Central memory CD8-positive, alpha-beta T cell (primary cell): ENCODE measurements around the gene CDPF1.
A peak's percentile ranks its signal among the peaks of the same experiment; 100 is the strongest.

Experiments used
- ATAC-seq: fragments of 150-1000 bp; cut with Tn5 transposase; replicated peaks from 2 replicates; pipeline ENCODE4 v1.10.0; 2022; ENCODE audit warnings: mild to moderate bottlenecking, moderate FRiP score, moderate number of reproducible peaks; ENCODE audit not compliant: poor library complexity, severe bottlenecking; ENCODE audit errors: extremely low read depth
- DNase-seq, 2 donors: peaks; one replicate each; pipeline ENCODE4 v3.0.0; 2021; ENCODE audit warnings: low spot score in 2 of 2
- H3K27ac Mint-ChIP-seq: one replicate; pipeline ENCODE4 v1.8.0; 2022; ENCODE audit warnings: low read depth, mild to moderate bottlenecking, moderate library complexity, mixed read lengths
- H3K27me3 Mint-ChIP-seq: one replicate; pipeline ENCODE4 v1.8.0; 2022; ENCODE audit warnings: mixed read lengths
- H3K36me3 Mint-ChIP-seq: one replicate; pipeline ENCODE4 v1.8.0; 2022; ENCODE audit warnings: mild to moderate bottlenecking, moderate library complexity, mixed read lengths; ENCODE audit not compliant: insufficient read depth
- H3K4me1 Mint-ChIP-seq: one replicate; pipeline ENCODE4 v1.8.0; 2022; ENCODE audit warnings: mixed read lengths
- H3K4me3 Mint-ChIP-seq: one replicate; pipeline ENCODE4 v1.8.0; 2022; ENCODE audit warnings: mild to moderate bottlenecking, moderate library complexity, mixed read lengths
- H3K9me3 Mint-ChIP-seq: one replicate; pipeline ENCODE4 v1.8.0; 2022; ENCODE audit warnings: mixed read lengths

Gene CDPF1

DNA sequence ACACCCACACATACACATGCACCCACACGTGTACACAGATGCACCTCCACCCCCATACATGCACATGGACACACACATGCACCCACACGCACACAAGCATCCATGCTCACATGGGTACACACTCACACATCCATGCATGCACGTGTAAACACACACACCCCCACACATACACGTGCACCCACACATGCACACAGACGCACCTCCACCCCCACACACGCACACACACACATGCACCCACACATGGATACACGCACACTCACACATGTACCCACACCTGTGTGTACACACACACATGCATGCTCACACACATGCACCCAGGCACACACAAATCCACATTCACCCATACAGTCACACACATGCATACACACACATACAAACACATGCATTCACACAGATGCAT is 24.5 kb downstream of the CDPF1 start:
- no peak overlapping the region for H3K4me3 Mint-ChIP-seq
- H3K27ac Mint-ChIP-seq: no peak overlapping the region
- H3K36me3 Mint-ChIP-seq: peaks cover 6% of the 10 kb centered on the region
- no peaks in the 10 kb centered on the region for H3K9me3 Mint-ChIP-seq
- ATAC-seq (no peak), DNase-seq (no peak)
- H3K4me1 Mint-ChIP-seq: no peaks in the 10 kb centered on the region
- no peaks in the 10 kb centered on the region for H3K27me3 Mint-ChIP-seq

DNA sequence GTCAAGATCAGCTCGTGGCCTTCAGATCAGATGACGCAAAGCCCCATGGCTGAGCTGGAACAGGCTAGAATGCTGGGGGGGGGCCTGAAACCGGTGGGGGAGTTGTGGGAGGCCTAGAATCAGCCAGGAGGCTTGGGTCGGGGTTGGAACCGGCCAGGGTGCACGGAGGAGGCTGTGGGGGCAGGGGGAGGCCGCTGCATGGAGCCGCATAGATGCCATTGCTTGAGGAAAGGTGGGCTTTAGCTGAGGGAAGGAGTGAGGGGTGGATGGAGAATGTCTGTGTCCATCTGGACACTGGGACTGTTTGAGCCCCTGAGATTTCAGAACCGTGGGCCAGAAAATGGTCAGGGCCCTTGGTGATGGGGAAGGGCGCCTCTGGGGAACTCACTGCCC is 25.2 kb downstream of the CDPF1 start:
- Mint-ChIP-seq H3K4me3 (no peak overlapping the region), H3K4me1 (no peaks in the 10 kb centered on the region), H3K27me3 (no peaks in the 10 kb centered on the region), H3K27ac (no peak overlapping the region), H3K9me3 (no peaks in the 10 kb centered on the region), H3K36me3 (peaks cover 8% of the 10 kb centered on the region)
- no peak for DNase-seq
- ATAC-seq: no peak

DNA sequence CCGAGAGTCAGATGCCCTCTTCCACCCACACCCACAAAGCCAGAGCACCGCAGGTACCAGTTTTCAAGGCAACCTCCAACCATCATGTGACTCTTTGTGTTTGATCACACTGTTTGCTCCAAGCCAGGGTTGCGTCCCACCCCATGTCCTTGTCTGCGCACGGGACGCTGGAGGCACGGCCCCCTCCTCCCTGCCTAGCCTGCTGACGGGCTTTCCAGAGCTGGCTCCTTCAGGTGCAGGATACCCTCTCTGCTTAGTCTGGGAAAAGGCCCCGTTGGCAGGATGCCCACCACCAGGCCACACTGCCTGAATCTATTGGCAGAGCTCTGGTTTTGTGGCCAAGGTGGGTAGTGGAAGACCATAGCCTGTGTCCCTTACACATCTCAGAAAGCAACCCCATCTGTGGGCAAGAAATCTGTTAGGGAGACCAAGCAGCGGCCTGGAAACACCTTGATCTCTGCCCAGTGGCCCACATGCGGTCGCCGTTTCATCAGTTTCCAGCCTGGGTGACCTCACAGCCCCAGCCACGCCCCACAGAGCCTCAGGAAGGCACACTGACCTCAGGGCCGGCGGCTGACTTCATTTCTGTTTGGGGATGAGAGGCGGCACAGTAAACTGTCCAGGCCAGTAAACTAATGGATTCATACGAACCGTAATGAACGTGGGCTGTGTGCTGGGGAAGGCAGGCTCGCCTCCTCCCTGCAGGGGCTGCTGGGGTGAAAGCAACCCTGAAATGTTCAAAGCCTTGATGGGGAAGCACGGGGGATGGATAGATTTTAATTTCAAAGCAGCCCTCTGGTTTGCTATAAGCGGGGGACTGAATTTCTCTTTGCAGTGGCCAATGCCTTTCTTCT is 25.8 kb downstream of the CDPF1 start:
- peaks cover 13% of the 10 kb centered on the region for H3K36me3 Mint-ChIP-seq
- H3K4me3 Mint-ChIP-seq: no peak overlapping the region
- ATAC-seq (no peak), DNase-seq (no peak)
- peaks cover 6% of the 10 kb centered on the region for H3K4me1 Mint-ChIP-seq
- no peaks in the 10 kb centered on the region for H3K9me3 Mint-ChIP-seq
- H3K27me3 Mint-ChIP-seq: no peaks in the 10 kb centered on the region
- no peak overlapping the region for H3K27ac Mint-ChIP-seq

DNA sequence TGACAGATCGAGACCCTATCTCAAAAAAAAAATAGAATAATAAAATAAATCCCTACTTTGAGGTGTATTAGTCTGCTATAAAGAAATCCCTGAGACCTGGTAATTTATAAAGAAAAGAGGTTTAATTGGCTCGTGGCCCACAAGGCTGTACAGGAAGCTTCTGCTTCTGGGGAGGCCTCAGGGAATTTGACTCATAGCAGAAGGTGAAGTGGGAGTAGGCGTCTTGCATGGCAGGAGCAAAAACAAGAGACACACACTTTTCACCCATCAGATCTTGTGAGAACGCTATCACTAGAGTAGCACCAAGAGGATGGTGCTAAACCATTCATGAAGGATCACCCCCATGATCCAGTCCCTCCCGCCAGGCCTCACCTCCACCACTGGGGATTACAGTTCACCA is 29.2 kb downstream of the CDPF1 start:
- Mint-ChIP-seq H3K4me3 (no peak overlapping the region), H3K4me1 (peaks cover 7% of the 10 kb centered on the region), H3K27ac (no peak overlapping the region), H3K27me3 (no peaks in the 10 kb centered on the region), H3K9me3 (no peaks in the 10 kb centered on the region), H3K36me3 (peaks cover 24% of the 10 kb centered on the region)
- ATAC-seq (no peak), DNase-seq (no peak)

DNA sequence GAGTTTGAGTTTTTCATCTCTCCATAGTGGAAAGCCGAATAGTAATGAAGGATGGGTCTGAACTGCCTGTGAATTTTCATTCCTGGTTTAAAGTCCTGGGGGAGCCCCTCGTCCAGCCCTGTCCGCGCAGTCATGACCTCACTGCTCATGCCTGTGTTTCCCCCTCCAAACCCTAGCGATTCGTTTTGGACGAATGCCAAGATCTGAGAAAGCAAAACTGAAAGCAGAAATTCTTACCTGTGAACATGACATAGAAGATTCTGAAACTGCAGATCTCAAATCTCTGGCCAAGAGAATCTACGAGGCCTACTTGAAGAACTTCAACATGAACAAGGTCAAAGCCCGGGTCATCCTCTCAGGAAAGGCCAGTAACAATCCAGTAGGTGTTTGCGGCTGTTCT is 30.5 kb downstream of the CDPF1 start:
- peaks cover 7% of the 10 kb centered on the region for H3K4me1 Mint-ChIP-seq
- H3K27ac Mint-ChIP-seq: no peak overlapping the region
- H3K27me3 Mint-ChIP-seq: no peaks in the 10 kb centered on the region
- H3K36me3 Mint-ChIP-seq: peaks cover 22% of the 10 kb centered on the region
- H3K9me3 Mint-ChIP-seq: no peaks in the 10 kb centered on the region
- DNase-seq (no peak), ATAC-seq (no peak)
- no peak overlapping the region for H3K4me3 Mint-ChIP-seq

DNA sequence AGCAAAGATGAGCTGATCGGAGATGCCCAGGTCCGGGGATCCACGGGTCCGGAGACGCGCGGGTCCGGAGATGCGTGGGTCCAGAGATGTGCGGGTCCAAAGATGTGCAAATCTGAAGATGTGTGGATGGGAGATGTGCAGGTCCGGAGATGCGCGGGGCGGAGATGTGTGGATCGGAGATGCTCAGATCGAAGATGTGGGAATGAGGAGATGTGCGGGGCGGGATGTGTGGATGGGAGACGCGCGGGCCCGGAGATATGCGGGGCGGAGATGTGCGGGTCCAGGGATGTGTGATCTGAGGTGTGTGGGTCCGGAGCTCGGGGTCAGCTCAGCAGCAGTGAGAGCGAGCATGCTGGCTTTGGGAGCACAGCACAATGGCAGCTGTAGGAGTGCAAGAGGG is 35.5 kb downstream of the CDPF1 start:
- ATAC-seq (no peak), DNase-seq (no peak)
- H3K4me1 Mint-ChIP-seq: peaks cover 12% of the 10 kb centered on the region
- peak overlapping the region; percentile 58 for H3K27ac Mint-ChIP-seq
- H3K36me3 Mint-ChIP-seq: peaks cover 34% of the 10 kb centered on the region
- H3K9me3 Mint-ChIP-seq: peaks cover under 1% of the 10 kb centered on the region
- no peaks in the 10 kb centered on the region for H3K27me3 Mint-ChIP-seq
- H3K4me3 Mint-ChIP-seq: no peak overlapping the region

DNA sequence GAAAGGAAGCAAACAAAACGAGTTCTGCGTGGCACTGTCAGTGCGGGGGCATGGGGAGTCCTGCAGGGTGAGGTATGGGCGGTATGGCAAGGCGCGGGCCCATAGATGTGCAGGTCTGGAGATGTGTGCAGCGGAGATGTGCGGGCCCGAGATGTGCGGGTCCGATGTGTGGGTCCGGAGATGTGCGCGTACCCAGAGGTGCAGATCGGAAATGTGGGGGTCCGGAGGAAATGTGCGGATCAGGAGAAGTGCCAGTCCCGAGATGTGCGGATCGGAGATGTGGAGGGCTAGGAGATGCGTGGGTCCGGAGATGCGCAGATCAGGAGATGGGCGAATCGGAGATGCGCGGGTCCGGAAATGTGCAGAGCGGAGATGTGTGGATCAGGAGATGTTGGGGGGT is 35.9 kb downstream of the CDPF1 start:
- Mint-ChIP-seq H3K9me3 (peaks cover 6% of the 10 kb centered on the region), H3K27ac (peak overlapping the region; percentile 58), H3K4me1 (peaks cover 7% of the 10 kb centered on the region), H3K4me3 (no peak overlapping the region), H3K27me3 (no peaks in the 10 kb centered on the region), H3K36me3 (peaks cover 29% of the 10 kb centered on the region)
- ATAC-seq (no peak), DNase-seq (no peak)

DNA sequence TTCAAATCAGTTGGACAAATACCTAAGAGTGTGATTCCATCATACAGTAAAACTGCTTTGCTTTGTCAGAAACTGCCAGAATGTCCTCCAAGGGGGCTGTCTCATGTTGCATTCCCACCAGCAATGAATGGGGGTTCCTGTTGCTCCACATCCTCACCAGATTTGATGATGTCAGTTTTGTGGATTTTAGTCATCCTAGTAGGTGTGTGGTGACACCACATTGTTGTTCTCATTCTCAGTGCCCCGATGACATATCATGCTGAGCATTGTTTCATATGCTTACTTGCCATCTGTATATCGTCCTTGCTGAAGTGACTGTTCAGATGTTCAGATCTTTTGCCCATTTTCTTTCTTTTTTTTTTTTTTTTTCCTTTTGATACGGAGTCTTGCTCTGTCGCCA is 37.0 kb downstream of the CDPF1 start:
- Mint-ChIP-seq H3K36me3 (peaks cover 26% of the 10 kb centered on the region), H3K27me3 (no peaks in the 10 kb centered on the region), H3K27ac (no peak overlapping the region), H3K4me1 (peaks cover 7% of the 10 kb centered on the region), H3K9me3 (peaks cover 14% of the 10 kb centered on the region), H3K4me3 (no peak overlapping the region)
- ATAC-seq (no peak), DNase-seq (no peak)

DNA sequence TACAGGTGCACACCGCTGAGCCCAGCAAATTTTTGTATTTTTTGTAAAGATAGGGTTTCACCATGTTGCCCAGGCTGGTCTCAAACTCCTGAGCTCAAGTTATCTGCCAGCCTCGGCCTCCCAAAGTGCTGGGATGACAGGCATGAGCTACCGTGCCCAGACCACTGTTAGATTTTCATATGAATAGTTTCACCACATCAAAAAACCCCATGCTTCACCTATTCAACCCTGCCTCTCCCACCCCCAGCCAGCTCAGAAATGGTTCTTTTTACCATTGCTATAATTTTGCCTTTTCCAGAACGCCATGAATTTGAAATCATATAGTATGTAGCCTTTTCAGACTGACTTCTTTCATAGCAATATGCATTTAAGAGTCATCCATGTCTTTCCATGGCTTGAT is 37.9 kb downstream of the CDPF1 start:
- Mint-ChIP-seq H3K4me1 (peaks cover 7% of the 10 kb centered on the region), H3K4me3 (no peak overlapping the region), H3K27me3 (no peaks in the 10 kb centered on the region), H3K27ac (no peak overlapping the region), H3K9me3 (peaks cover 14% of the 10 kb centered on the region), H3K36me3 (peaks cover 24% of the 10 kb centered on the region)
- DNase-seq (no peak), ATAC-seq (no peak)

DNA sequence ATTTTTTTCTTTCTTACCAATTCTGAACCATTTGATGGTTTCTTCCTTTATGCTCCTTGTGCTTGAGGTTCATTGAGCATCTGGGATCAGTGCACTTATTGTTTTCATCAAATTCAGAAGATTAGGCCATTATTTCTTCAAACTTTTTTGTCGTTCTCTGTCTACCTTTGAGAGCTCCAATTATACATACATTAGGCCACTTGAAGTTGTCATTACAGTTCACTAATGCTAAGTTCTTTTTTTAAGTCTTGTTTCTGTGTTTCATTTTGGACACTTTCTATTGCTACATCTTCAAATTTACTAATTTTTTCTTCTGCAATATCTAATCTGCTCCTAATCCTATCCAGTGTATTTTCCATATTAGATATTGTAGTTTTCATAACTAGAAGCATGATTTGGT is 40.8 kb downstream of the CDPF1 start:
- no peak overlapping the region for H3K4me3 Mint-ChIP-seq
- H3K4me1 Mint-ChIP-seq: peaks cover 6% of the 10 kb centered on the region
- DNase-seq (no peak), ATAC-seq (no peak)
- peaks cover 24% of the 10 kb centered on the region for H3K36me3 Mint-ChIP-seq
- peaks cover 14% of the 10 kb centered on the region for H3K9me3 Mint-ChIP-seq
- no peaks in the 10 kb centered on the region for H3K27me3 Mint-ChIP-seq
- H3K27ac Mint-ChIP-seq: no peak overlapping the region

DNA sequence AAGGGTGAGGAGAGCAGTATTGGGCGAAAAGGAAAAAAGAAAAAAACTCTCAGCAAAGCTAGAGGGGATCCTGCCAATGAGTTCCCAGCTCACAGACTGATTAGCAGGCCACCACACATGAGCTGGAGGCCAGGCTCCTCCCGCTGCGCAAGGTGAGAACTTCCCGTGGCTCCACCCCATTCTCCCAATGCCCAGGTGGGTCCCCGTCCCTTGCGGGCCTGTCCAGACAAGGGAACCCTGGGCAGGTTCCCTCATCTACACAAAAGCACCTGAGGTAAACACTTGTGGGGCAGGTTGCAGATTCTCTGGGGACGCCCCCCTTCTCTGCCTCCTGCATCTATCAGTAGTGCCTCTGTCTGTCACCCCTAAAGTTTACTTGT is 46.5 kb downstream of the CDPF1 start:
- Mint-ChIP-seq H3K36me3 (peaks cover 18% of the 10 kb centered on the region), H3K4me1 (no peaks in the 10 kb centered on the region), H3K9me3 (peaks cover 3% of the 10 kb centered on the region), H3K27me3 (no peaks in the 10 kb centered on the region), H3K27ac (no peak overlapping the region), H3K4me3 (no peak overlapping the region)
- DNase-seq (no peak), ATAC-seq (no peak)

DNA sequence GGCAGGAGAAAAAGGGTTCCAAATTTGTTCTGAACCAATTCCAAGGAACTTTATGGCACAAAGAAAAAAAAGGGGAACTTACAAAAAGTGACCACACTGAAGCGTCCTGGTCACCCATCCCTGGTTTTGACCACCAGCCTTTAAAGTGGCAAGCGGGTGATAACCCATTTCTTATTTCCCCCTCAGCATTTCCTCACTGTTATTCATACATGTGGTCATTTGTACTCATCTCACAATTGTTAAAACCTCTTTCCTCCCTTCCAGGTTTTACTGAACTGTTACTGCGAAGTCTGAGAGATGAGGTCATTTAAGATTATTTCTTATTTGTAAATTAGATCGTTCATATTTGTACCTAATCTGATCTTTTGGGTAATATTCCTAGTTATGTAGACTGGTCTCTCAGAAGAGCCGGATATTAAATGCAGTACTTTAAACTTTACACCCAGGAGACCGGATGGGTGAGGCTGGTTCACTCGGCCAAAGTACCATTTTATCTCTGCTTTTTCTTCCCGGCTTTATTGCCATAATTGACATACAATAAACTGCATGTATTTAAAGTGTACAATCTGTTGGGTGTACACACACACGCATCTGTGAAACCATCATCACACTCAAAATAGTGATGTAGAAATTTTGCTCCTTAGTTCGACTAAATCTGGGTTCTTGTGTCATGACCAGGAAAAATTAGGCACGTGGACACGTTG is 47.0 kb downstream of the CDPF1 start:
- H3K27me3 Mint-ChIP-seq: no peaks in the 10 kb centered on the region
- H3K27ac Mint-ChIP-seq: no peak overlapping the region
- DNase-seq (no peak), ATAC-seq (no peak)
- H3K4me3 Mint-ChIP-seq: no peak overlapping the region
- H3K9me3 Mint-ChIP-seq: no peaks in the 10 kb centered on the region
- no peaks in the 10 kb centered on the region for H3K4me1 Mint-ChIP-seq
- H3K36me3 Mint-ChIP-seq: peaks cover 18% of the 10 kb centered on the region

DNA sequence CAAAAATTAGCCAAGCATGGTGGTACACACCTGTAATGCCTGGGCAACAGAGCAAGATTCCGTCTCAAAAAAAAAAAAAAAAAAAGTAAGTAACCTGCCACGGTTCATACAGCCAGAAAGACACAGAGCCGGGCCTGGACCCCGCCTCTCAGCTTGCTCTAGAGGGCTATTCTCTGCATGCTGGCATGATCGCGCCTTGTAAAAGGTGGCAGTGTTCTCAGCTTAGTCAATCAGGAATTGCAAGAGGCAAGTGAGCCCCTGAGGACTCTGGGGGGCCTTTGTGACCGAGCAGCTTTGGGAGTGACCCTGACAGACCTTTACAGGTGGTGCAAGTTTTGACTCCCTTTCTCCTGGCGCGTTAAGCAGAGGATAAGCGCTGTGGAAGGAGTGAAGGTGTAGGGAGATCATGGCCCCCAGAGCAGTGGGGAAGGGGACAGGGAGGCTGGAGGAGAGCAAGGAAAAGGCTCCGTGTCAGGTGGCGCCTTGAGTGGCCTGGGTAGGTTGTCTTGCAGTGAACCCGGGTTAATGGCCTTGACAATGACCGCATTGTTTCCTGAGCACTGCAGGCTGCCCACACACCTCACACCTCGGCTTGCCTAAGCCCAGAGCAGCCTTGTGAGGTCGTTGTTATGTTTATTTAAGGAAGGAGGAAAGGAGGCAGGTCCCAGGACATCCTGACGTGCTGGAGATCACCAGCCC is 48.9 kb downstream of the CDPF1 start:
- Mint-ChIP-seq H3K4me3 (no peak overlapping the region), H3K4me1 (peaks cover 5% of the 10 kb centered on the region), H3K27ac (peak overlapping the region; percentile 20), H3K36me3 (peaks cover 18% of the 10 kb centered on the region), H3K9me3 (no peaks in the 10 kb centered on the region), H3K27me3 (no peaks in the 10 kb centered on the region)
- no peak for ATAC-seq
- DNase-seq: no peak
